Fibroblast of mammary gland (primary cell): ENCODE data around the gene NAGS.
"Not testable (repeated sequence)": the region's sequence is repeated elsewhere in the genome, so short reads cannot be mapped to it uniquely, and the experiment has no call there.

Experiments
- DNase-seq: peaks from one replicate; pipeline ENCODE4 v3.0.0-alpha.2; 2010; ENCODE audit warnings: low read depth
- H3K4me3 ChIP-seq: 2 replicates; pipeline ENCODE4 v1.5.1; 2011; ENCODE audit warnings: low read depth, mild to moderate bottlenecking, low read length, moderate library complexity; ENCODE audit not compliant: control insufficient read depth
- TF ChIP-seq, protein P1 (sequence below): conservative IDR thresholded peaks from 2 replicates; pipeline ENCODE4 v1.5.1; 2011; ENCODE audit warnings: low read depth, low read length, inconsistent platforms; ENCODE audit not compliant: control insufficient read depth, insufficient read depth

The NAGS gene

DNA sequence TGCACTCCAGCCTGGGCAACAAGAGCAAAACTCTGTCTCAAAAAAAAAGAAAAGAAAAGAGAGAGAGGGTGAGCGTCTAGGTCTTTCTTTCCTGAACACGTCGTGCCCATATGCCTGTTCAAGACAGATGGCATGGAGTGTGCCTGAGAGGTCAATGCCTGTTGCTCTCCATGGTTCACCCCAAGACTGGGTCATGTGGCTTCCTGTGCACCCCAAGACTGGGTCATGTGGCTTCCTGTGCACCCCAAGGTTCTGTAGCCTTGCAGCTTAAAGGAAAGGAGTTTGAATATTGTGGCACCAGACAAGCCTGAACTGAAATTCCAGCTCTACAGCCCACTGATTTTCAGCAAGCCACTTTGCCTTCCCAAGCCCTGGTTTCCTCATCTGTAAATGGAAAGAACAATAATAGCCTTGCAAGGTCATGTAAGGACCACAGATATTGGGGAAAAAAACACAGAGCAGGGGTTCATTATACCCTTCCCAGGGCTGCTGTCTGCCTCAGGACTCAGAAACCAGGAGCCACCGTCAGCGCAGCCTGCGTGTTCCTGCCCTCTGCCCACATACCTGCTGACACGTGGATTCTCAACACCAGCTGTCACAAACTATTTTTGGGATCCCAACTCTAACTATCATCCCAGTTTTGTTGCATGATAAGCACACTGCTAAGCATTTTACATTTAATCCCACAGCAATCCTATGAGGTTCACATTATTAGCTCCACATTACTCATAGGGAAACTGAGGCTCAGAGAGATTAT lies 18.0 kb upstream of the NAGS start:
- no peak overlapping the region for H3K4me3 ChIP-seq
- TF ChIP-seq, protein P1, sequence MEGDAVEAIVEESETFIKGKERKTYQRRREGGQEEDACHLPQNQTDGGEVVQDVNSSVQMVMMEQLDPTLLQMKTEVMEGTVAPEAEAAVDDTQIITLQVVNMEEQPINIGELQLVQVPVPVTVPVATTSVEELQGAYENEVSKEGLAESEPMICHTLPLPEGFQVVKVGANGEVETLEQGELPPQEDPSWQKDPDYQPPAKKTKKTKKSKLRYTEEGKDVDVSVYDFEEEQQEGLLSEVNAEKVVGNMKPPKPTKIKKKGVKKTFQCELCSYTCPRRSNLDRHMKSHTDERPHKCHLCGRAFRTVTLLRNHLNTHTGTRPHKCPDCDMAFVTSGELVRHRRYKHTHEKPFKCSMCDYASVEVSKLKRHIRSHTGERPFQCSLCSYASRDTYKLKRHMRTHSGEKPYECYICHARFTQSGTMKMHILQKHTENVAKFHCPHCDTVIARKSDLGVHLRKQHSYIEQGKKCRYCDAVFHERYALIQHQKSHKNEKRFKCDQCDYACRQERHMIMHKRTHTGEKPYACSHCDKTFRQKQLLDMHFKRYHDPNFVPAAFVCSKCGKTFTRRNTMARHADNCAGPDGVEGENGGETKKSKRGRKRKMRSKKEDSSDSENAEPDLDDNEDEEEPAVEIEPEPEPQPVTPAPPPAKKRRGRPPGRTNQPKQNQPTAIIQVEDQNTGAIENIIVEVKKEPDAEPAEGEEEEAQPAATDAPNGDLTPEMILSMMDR: no peak
- no peak for DNase-seq

DNA sequence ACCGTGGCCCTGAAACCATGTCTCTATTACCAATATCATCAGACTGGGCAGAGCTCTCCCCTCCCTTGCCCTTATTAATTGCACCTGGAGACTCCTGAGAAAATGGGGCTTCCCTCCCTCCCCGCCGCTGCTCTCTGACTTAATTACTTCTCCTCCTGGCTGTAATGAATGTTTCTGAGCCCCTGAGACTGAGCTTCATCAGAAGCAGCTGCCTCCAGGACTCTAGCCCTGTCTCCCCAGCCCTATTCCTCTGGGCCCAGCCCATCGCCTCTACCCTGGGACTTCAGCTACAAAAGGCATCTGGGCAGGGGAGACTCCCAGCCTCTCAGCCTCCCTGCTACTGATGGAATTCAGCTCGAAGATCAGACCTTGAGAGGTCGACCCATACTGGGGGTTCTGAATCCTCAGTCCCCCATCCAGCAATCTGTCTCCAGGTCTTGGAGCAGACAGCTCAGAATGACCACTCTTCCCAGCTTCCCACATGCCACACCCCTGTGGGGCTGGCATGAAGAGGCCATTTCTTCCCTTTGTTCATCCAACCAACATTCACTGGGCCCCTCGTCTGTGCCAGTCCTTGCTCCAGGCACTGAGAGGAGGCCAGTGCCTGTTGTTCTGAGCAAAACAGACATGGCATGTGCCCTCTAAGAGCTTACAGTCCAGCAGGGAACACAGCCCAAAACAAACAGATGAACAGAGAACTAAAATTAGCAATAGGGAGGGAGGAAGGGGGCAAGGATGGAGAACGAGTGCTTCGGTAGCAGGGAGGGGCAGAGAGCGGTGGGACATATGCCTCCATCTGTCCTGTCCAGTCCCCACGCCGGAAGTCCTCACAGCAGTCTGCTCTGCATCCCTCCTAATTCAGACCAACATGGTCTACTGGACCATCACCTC lies 17.0 kb upstream of the NAGS start:
- TF ChIP-seq, protein P1: no peak
- H3K4me3 ChIP-seq: no peak overlapping the region
- no peak for DNase-seq

DNA sequence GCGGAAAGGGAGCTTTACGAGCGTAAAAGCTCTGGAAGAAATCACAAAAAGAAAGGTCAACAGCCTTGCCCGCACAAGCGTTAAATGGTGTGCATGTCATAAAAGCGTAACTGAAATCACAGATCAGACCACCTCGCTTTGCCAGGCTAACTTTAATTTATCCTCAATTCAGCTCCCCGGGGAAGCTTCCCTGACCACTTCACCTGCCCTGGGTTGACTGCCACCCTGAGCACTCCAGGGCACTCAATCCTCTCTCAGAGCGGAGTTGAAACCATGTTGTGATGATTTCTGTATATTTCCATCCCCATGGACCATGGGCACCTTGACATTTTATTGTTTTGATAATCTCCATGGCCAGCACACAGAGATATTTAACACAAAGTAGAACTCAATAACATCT lies 16.1 kb upstream of the NAGS start:
- TF ChIP-seq, protein P1: no peak
- H3K4me3 ChIP-seq: no peak overlapping the region
- no peak for DNase-seq

DNA sequence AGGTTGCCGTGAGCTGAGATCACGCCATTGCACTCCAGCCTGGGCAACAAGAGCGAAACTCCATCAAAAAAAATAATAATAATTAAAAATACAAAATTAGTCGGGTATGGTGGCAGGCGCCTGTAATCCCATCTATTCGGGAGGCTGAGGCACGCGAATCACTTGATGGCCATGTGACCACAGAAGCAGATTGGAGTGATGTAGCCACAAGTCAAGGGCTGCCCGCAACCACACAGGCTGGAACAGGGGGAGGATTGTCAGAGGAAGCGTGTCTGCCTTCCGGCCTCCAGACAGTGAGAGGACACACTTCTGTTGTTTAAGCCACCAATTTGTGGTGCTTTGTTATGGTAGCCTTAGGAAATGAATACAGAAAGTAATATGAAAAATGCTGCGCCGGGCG lies 11.8 kb upstream of the NAGS start:
- no peak overlapping the region for H3K4me3 ChIP-seq
- TF ChIP-seq, protein P1: no peak
- no peak for DNase-seq

DNA sequence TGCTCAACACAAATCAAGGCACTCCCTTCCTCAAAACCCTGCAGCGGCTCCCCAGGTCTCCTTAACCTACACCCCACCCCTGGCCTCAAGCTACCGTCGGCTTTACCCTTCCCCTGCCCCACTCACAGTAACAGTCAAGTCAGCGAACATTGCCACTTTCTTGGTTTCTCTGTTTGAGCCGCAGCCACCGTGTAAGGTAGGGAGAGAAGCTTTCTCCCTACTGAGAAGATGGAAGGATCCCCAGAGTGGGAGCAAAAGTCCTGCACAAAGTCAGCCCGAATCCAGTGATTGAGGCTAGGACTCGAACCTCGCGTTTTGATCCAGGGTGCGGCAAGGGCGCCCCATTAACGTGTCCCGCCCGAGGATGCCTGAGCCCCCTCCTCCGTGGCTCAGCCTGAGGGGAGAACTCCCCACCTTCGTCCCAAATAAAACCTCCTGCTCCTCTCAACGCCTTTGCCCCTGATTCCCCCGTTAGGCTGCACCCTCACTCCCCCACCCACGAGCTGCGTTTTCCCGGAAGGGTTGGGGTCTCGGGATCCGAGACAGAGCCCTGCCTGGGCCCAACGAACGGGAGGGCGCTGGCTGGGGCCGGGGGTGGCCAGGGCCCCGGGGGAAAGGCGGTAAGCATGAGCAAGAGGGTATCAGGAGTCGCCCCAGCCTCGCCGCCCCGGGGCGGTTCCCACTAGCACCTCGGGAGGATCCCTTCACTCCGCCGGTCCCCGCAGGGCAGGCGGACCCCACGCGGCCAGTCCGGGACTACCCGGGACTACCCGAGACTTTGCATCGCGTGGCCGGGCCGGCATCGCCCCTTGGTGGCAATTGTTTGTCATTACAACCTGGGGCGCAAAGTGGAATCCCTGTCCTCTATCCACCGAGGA lies 9.9 kb upstream of the NAGS start:
- H3K4me3 ChIP-seq: peak overlapping the region; percentile 44
- TF ChIP-seq, protein P1: peak; percentile 74
- DNase-seq: peak; percentile 62

DNA sequence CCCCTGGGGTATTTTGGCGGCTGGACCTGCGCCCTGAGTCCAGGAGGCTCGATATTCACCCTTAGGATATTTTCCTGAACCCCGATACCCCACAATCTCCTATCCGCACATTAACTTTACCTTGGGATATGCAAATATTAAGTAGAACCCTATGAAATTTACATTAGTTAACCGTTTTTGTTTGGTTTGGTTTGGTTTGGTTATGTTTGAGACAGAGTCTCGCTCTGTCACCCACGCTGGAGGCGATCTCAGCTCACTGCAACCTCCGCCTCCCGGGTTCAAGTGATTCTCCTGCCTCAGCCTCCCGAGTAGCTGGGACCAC lies 9.3 kb upstream of the NAGS start:
- peak overlapping the region; percentile 44 for H3K4me3 ChIP-seq
- TF ChIP-seq, protein P1: no peak
- no peak for DNase-seq

DNA sequence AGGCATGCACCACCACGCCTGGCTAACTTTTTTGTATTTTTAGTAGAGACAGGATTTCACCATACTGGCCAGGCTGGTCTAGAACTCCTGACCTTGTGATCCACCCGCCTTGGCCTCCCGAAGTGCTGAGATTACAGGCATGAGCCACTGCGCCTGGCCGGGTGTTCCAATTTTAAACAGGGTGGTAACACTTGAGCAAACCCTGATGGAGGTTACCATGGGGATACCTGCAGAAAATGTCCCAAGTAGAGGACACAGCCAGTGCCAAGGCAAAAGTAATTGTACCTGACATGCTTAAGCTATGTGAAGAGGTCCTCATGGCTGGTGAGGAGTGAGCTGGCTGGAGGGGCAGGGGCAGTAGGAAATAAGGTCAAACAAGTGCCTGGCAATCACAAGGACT lies 7.2 kb upstream of the NAGS start:
- not testable (repeated sequence) for H3K4me3 ChIP-seq, DNase-seq
